CD4-positive, alpha-beta memory T cell (primary cell): ENCODE data around the gene MYO5B. TPM values are rescaled to one million over a fixed set of nuclear protein-coding genes. Genes with fewer than 3 reads are reported as not detected.

ENCODE experiments used
- CTCF ChIA-PET: fragments of 350-600 bp; sonication (Branson Sonifier 250); formaldehyde crosslinking; loops from one replicate; lab custom pipeline; 2021; ENCODE audit warnings: inconsistent platforms; ENCODE audit not compliant: partially characterized antibody; lab: Charles Lee
- POLR2A ChIA-PET: fragments of 350-600 bp; sonication (Branson Sonifier 250); formaldehyde crosslinking; loops from one replicate; lab custom pipeline; 2021; ENCODE audit not compliant: partially characterized antibody; lab: Charles Lee
- DNase-seq, 5 donors: peaks; one replicate each; pipeline versions ENCODE4 v3.0.0 to v3.0.0-alpha.2; 2020 to 2022; ENCODE audit warnings: mixed read lengths in 1 of 5
- H3K27ac ChIP-seq: one replicate; pipeline ENCODE4 v1.7.0; 2013; ENCODE audit warnings: low read depth, low read length
- H3K27me3 ChIP-seq: 2 replicates; pipeline ENCODE4 v1.7.0; 2013; ENCODE audit warnings: mild to moderate bottlenecking, low read length, moderate library complexity; ENCODE audit not compliant: insufficient read depth
- H3K36me3 ChIP-seq: 2 replicates; pipeline ENCODE4 v1.7.0; 2013; ENCODE audit warnings: mild to moderate bottlenecking, low read length, moderate library complexity; ENCODE audit not compliant: insufficient read depth
- H3K4me1 ChIP-seq: 2 replicates; pipeline ENCODE4 v1.7.0; 2013; ENCODE audit warnings: mild to moderate bottlenecking, low read length, moderate library complexity; ENCODE audit not compliant: insufficient read depth
- H3K4me3 ChIP-seq, 2 donors: one replicate each; pipeline ENCODE4 v1.7.0; 2013; ENCODE audit warnings: low read length in 2 of 2, mild to moderate bottlenecking in 1 of 2
- H3K9me3 ChIP-seq, 2 donors: one replicate each; pipeline ENCODE4 v1.7.0; 2013; ENCODE audit warnings: low read length in 2 of 2, control low read depth in 1 of 2; ENCODE audit not compliant: control insufficient read depth in 1 of 2
- H3K27ac Mint-ChIP-seq, 7 donors: one replicate each; pipeline ENCODE4 v1.8.0; 2020 to 2021; ENCODE audit warnings: mixed read lengths in 7 of 7, mild to moderate bottlenecking in 6 of 7, inconsistent platforms in 3 of 7, moderate library complexity in 3 of 7
- H3K27me3 Mint-ChIP-seq, 2 donors: one replicate each; pipeline ENCODE4 v1.8.0; 2020 to 2021; ENCODE audit warnings: mixed read lengths in 2 of 2
- H3K36me3 Mint-ChIP-seq, 2 donors: one replicate each; pipeline ENCODE4 v1.8.0; 2020 to 2021; ENCODE audit warnings: mixed read lengths in 2 of 2, inconsistent platforms in 1 of 2, mild to moderate bottlenecking in 1 of 2
- H3K4me1 Mint-ChIP-seq, 4 donors: one replicate each; pipeline ENCODE4 v1.8.0; 2020 to 2021; ENCODE audit warnings: mixed read lengths in 4 of 4, mild to moderate bottlenecking in 1 of 4
- H3K4me3 Mint-ChIP-seq, 8 donors: one replicate each; pipeline ENCODE4 v1.8.0; 2020 to 2021; ENCODE audit warnings: mixed read lengths in 8 of 8, mild to moderate bottlenecking in 7 of 8, moderate library complexity in 6 of 8, inconsistent platforms in 3 of 8
- H3K9me3 Mint-ChIP-seq, 8 donors: one replicate each; pipeline ENCODE4 v1.8.0; 2020 to 2021; ENCODE audit warnings: mixed read lengths in 8 of 8, mild to moderate bottlenecking in 5 of 8, inconsistent platforms in 3 of 8, moderate library complexity in 1 of 8
- intact Hi-C: fragments of 100-400 bp; cut with micrococcal nuclease; formaldehyde crosslinking; loops from one replicate; pipeline ENCODE4 v1.15.1; 2023
- polyA plus RNA-seq, 2 donors: library from polyadenylated mRNA; unstranded; fragments of 300-500 nt; fragmentation: Illumina TruSeq; gene quantifications; one replicate each; pipeline ENCODE4 v1.2.3, GENCODE V29; 2021
- total RNA-seq, 2 experiments: library from RNA; stranded (reverse); gene quantifications; one replicate each; pipeline ENCODE4 v1.2.3, GENCODE V29; 2021

Gene MYO5B
- total and polyA plus RNA-seq, 4 experiments from 2014 or later: 0.02 TPM; not detected in 3

DNA sequence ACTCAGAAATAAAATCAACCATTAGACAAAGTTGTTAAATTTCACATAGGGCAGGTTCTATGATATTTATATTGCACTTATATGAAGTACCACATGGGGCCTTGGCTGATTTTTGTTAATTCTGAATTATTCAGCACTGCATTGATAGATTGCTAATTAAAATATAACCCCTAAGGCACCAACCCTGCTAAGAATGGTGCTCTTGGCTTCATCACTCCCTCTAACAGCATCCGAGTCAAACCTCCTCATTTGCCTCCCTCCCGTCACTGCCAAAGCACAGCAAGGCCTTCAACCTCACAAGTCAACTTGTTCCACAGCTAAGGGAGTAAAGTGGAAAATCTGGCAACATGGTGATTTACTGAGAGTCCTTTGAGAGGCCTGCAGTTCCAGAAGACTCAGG is 27.0 kb downstream of the MYO5B start:
- ChIA-PET CTCF (no interaction called here), POLR2A (no interaction called here)
- Mint-ChIP-seq H3K36me3 (no peaks in the 10 kb centered on the region), H3K27ac (no peak overlapping the region), H3K4me1 (no peaks in the 10 kb centered on the region), H3K4me3 (no peak overlapping the region), H3K9me3 (peaks cover 0 to 2% (median 0%) of the 10 kb centered on the region in 8 donors), H3K27me3 (peaks cover 22 to 45% of the 10 kb centered on the region in 2 donors)
- no peaks in the 10 kb centered on the region for H3K4me1 ChIP-seq
- intact Hi-C loops: no loop called here
- peaks cover 8% of the 10 kb centered on the region for H3K27me3 ChIP-seq
- no peak for DNase-seq
- H3K36me3 ChIP-seq: no peaks in the 10 kb centered on the region
- no peak overlapping the region for H3K27ac ChIP-seq
- no peaks in the 10 kb centered on the region for H3K9me3 ChIP-seq
- no peak overlapping the region for H3K4me3 ChIP-seq

DNA sequence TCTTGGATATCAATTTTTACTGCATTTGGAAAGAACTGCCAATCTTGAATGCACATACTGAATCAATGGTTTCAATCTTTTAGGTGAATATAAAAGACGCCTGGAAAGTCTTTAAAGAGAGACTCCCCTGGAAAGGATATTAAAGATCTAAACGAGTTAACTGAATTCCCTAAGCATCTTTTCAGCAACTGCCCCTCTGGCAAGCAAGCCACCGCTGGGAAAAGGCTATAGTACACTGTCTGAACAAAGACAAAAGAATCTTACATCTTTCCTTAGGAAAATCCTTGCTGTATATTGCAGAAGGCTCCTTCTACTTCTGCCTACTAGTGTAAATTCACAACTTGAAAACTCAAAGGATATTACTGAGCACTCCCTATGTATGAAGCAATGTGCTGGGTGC is 28.0 kb downstream of the MYO5B start:
- peaks cover 25 to 46% of the 10 kb centered on the region in 2 donors for H3K27me3 Mint-ChIP-seq
- peaks cover 8% of the 10 kb centered on the region for H3K27me3 ChIP-seq
- no peak overlapping the region for H3K4me3 Mint-ChIP-seq
- H3K4me3 ChIP-seq: no peak overlapping the region
- H3K27ac Mint-ChIP-seq: no peak overlapping the region
- CTCF ChIA-PET: no interaction called here
- DNase-seq: no peak
- H3K9me3 ChIP-seq: no peaks in the 10 kb centered on the region
- no peaks in the 10 kb centered on the region for H3K4me1 ChIP-seq
- no peaks in the 10 kb centered on the region for H3K36me3 ChIP-seq
- no peaks in the 10 kb centered on the region for H3K4me1 Mint-ChIP-seq
- H3K27ac ChIP-seq: no peak overlapping the region
- POLR2A ChIA-PET: no interaction called here
- intact Hi-C loops: no loop called here
- H3K36me3 Mint-ChIP-seq: no peaks in the 10 kb centered on the region
- H3K9me3 Mint-ChIP-seq: no peaks in the 10 kb centered on the region

DNA sequence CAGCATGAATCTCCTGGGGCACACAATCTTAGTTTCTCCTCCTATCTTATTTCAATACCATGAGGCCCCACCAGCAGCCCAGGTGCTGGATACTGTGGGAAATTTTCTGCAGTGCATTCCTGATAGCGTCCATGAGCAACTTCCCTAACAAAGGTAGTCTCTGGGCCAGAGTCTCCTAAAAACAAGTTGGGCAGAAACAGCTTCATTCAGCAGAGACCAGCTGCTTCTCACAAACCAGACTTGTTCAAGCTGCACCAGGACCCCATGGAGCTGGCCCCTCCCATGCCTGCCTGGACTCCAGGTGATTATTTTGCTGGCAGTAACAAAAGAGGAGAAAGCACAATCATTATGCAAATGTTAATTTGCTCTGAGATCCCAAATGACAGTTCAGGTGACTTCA is 31.4 kb downstream of the MYO5B start:
- H3K27ac Mint-ChIP-seq: no peak overlapping the region
- peaks cover 0 to 2% (median 0%) of the 10 kb centered on the region in 8 donors for H3K9me3 Mint-ChIP-seq
- no peak overlapping the region for H3K4me3 Mint-ChIP-seq
- no peaks in the 10 kb centered on the region for H3K36me3 ChIP-seq
- H3K9me3 ChIP-seq: no peaks in the 10 kb centered on the region
- no peak for DNase-seq
- H3K36me3 Mint-ChIP-seq: no peaks in the 10 kb centered on the region
- H3K4me3 ChIP-seq: no peak overlapping the region
- H3K4me1 ChIP-seq: no peaks in the 10 kb centered on the region
- intact Hi-C loops: no loop called here
- CTCF ChIA-PET: no interaction called here
- POLR2A ChIA-PET: no interaction called here
- H3K27me3 ChIP-seq: peaks cover 8% of the 10 kb centered on the region
- H3K27me3 Mint-ChIP-seq: peaks cover 33 to 42% of the 10 kb centered on the region in 2 donors
- H3K4me1 Mint-ChIP-seq: no peaks in the 10 kb centered on the region
- no peak overlapping the region for H3K27ac ChIP-seq

DNA sequence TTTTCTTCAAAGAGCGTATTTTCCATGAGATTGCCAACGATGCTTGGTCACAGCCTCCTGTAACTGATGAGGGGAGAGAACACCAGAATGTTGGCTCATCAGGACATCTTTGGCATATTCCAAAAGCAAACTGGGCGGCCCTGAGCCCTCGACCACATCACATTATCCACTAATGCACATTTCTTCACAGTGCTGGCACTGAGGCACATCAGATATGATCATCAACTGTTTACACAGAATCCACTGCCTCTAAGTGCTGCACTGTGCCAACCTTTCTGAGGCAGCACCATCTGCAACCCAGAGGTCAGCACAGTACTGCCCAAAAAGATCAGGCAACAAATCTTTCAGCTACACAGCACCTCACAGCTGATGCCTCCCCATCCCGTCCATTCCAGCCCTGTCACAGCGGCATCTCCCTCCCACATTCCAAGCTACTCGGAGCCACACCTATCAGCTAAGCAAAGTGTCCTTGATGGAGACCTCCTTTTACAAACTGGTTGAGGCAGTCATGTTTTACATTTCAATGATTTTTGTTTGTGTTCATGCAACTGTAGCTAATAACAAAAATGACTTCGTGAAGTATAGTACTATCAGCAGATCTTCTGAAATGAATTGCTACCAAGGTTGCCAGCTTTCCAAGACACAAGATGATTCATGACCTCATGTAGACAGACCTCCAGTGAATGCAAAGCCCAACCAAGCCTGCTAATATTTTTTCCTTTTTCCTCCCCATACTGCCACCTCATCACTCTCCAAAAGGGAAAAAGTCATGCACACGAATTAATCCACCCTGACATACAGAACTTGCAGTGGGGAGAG is 32.3 kb downstream of the MYO5B start:
- Histone ChIP-seq H3K4me3 (no peak overlapping the region), H3K4me1 (no peaks in the 10 kb centered on the region), H3K9me3 (no peaks in the 10 kb centered on the region), H3K27ac (no peak overlapping the region), H3K27me3 (peaks cover 6% of the 10 kb centered on the region), H3K36me3 (no peaks in the 10 kb centered on the region)
- H3K36me3 Mint-ChIP-seq: no peaks in the 10 kb centered on the region
- peaks cover 33 to 41% of the 10 kb centered on the region in 2 donors for H3K27me3 Mint-ChIP-seq
- intact Hi-C loops: no loop called here
- ChIA-PET POLR2A (no interaction called here), CTCF (interaction anchor here (0.9 kb wide), 1 partner anchor 195 kb away, joined by 3 read pairs; no protein-coding TSS in a partner anchor)
- DNase-seq: no peak
- no peak overlapping the region for H3K4me3 Mint-ChIP-seq
- H3K9me3 Mint-ChIP-seq: peaks cover 0 to 2% (median 0%) of the 10 kb centered on the region in 8 donors
- no peaks in the 10 kb centered on the region for H3K4me1 Mint-ChIP-seq
- H3K27ac Mint-ChIP-seq: no peak overlapping the region

DNA sequence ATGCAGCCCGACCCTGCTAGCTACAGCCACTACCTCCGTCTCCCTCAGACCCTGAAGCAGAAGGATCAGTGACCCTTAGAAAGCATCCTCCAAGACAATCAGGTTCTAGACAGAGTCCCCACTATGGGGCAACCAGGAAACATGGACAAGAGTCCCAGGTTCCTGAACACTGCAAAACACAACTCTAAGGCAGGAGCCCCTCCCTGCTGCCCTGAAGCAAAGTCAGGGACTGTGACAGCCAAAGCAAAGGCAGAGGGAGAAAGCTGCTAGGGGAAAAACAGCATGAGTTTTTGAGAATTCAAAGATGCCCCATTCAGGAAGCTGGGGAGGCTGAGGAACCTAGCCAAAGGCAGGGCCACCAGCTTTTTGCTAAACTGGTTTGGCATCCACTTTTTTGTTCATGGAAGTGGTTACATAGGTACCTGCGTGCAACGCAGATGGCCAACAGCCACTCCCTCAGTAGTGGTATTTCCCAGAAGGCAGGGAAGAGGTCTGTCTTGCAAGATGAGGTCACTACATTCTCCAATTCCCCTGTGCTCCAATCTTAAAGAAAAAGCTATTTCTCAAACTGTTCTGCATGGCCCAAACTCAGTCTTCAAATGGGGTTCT is 33.2 kb downstream of the MYO5B start:
- no peaks in the 10 kb centered on the region for H3K4me1 Mint-ChIP-seq
- Histone ChIP-seq H3K9me3 (no peaks in the 10 kb centered on the region), H3K4me3 (no peak overlapping the region), H3K27ac (no peak overlapping the region), H3K36me3 (no peaks in the 10 kb centered on the region), H3K27me3 (no peaks in the 10 kb centered on the region), H3K4me1 (no peaks in the 10 kb centered on the region)
- no peak for DNase-seq
- H3K4me3 Mint-ChIP-seq: no peak overlapping the region
- no peak overlapping the region for H3K27ac Mint-ChIP-seq
- no peaks in the 10 kb centered on the region for H3K36me3 Mint-ChIP-seq
- peaks cover 0 to 2% (median 0%) of the 10 kb centered on the region in 8 donors for H3K9me3 Mint-ChIP-seq
- peaks cover 33 to 34% of the 10 kb centered on the region in 2 donors for H3K27me3 Mint-ChIP-seq
- POLR2A ChIA-PET: no interaction called here
- CTCF ChIA-PET: no interaction called here
- intact Hi-C loops: no loop called here

DNA sequence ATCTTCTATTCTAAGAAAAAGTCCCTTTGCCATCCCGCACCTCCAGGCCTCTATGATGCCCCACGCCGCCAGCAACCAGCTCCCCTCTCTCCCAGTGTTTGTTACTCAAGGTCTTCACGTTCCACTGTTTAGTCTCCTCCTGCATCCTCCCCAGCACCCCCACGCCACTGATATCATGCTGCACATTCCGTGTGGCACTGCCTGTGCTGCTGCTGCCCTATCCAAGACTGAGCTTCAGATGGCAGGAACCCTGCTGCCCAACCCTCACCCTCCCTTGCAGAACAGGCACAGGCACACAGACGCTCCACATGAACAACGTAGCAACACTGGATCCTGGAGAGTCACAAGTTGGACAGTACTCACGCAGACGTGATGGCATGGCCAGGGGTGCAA is 35.3 kb downstream of the MYO5B start:
- no peaks in the 10 kb centered on the region for H3K36me3 Mint-ChIP-seq
- POLR2A ChIA-PET: no interaction called here
- H3K27me3 Mint-ChIP-seq: peaks cover 23 to 24% of the 10 kb centered on the region in 2 donors

DNA sequence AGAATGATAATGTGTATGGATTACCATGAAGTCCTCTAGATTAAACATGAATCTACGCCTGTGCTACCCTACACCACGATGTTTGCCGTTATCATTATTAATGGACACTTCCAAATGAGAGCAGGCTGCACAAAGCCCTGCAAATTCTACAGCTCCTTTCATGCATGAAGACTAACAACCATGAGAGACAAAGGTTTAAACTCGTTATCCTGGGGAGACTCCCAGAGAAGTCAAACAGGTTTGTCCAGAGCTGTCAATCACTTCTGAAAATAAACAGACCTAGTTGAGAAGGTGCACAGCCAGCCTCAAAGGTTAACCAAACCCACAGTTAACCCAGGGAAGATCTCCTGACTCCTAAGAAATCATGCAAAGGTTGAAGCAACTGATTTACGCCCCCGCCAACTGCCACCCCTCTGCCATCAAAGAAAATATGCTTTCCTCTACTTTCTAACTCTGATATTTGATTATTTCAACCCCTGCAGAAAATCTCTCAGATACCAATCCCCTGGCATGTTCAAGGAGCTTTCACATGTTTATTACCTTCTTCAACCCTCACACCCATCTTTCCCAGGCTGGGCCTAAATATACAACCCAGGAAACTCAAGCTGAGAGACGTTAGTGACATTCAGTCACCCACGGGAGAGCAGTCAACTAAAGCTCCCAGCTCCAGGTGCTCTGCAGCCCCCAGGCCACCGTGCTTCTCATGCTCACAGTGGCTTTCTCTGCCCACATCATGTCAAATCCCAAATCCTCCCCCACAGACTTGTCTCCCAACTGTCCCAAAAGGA is 35.9 kb downstream of the MYO5B start:
- no peaks in the 10 kb centered on the region for H3K36me3 Mint-ChIP-seq
- no peak overlapping the region for H3K27ac ChIP-seq
- H3K4me1 ChIP-seq: no peaks in the 10 kb centered on the region
- ChIA-PET POLR2A (no interaction called here), CTCF (no interaction called here)
- H3K27me3 Mint-ChIP-seq: peaks cover 21 to 22% of the 10 kb centered on the region in 2 donors
- no peaks in the 10 kb centered on the region for H3K27me3 ChIP-seq
- H3K36me3 ChIP-seq: no peaks in the 10 kb centered on the region
- peaks cover 0 to 2% (median 0%) of the 10 kb centered on the region in 8 donors for H3K9me3 Mint-ChIP-seq
- H3K4me1 Mint-ChIP-seq: no peaks in the 10 kb centered on the region
- no peak for DNase-seq
- H3K27ac Mint-ChIP-seq: no peak overlapping the region
- no peak overlapping the region for H3K4me3 ChIP-seq
- H3K9me3 ChIP-seq: no peaks in the 10 kb centered on the region
- no peak overlapping the region for H3K4me3 Mint-ChIP-seq
- intact Hi-C loops: no loop called here

More for the DNA sequence above, 35.3 kb downstream of the MYO5B start:
- peaks cover 0 to 2% (median 0%) of the 10 kb centered on the region in 8 donors for H3K9me3 Mint-ChIP-seq
- CTCF ChIA-PET: no interaction called here
- no peak for DNase-seq
- Histone ChIP-seq H3K4me1 (no peaks in the 10 kb centered on the region), H3K4me3 (no peak overlapping the region), H3K9me3 (no peaks in the 10 kb centered on the region), H3K27ac (no peak overlapping the region), H3K36me3 (no peaks in the 10 kb centered on the region), H3K27me3 (no peaks in the 10 kb centered on the region)
- peak overlapping the region in 1 of 7 donors; percentile 39 for H3K27ac Mint-ChIP-seq
- no peaks in the 10 kb centered on the region for H3K4me1 Mint-ChIP-seq
- H3K4me3 Mint-ChIP-seq: no peak overlapping the region
- intact Hi-C loops: no loop called here
